CD4-positive, alpha-beta T cell treated with Interleukin-10 for 1 hour (primary cell): Measurements from ENCODE around the gene PRKAR1B.

Experiments used
- DNase-seq: peaks from one replicate; pipeline ENCODE4 v3.0.0-alpha.2; 2020

Gene PRKAR1B

GRCh38 chr7:503575-504111 lies 223.4 kb downstream of the PRKAR1B start:
- DNase-seq: no peak

- DNase-seq: no peak
Observed at GRCh38 chr7:502296-502695, 224.8 kb downstream of the PRKAR1B start.

GRCh38 chr7:501526-501925 lies 225.6 kb downstream of the PRKAR1B start:
- DNase-seq: no peak

GRCh38 chr7:500521-501420 lies 226.3 kb downstream of the PRKAR1B start:
- DNase-seq: no peak

GRCh38 chr7:499853-500485 lies 227.1 kb downstream of the PRKAR1B start:
- no peak for DNase-seq
